NCI-H146 treated with DMSO at 0.1 percent for 48 hours (cell line): Measurements from ENCODE around the gene ILK.

Source experiments
- DNase-seq: peaks from one replicate; lab custom pipeline; 2025; ENCODE audit not compliant: unreplicated experiment; lab: John Stamatoyannopoulos, UW

ILK gene

GRCh38 chr11:6572215-6572614, 31.4 kb upstream of the ILK start:
- DNase-seq, result no peak

- no peak for DNase-seq
Observed at GRCh38 chr11:6574816-6575715, 28.5 kb upstream of the ILK start.

- no peak for DNase-seq
Observed at GRCh38 chr11:6576471-6577373, 26.9 kb upstream of the ILK start.

GRCh38 chr11:6578134-6578533, 25.4 kb upstream of the ILK start:
- no peak for DNase-seq

GRCh38 chr11:6579681-6580080, 23.9 kb upstream of the ILK start:
- no peak for DNase-seq

GRCh38 chr11:6583584-6583983, 20.0 kb upstream of the ILK start:
- DNase-seq, result no peak

- DNase-seq, result no peak
Observed at GRCh38 chr11:6584528-6584927, 19.0 kb upstream of the ILK start.

- DNase-seq, result peak; percentile 34
Observed at GRCh38 chr11:6586434-6587359, 16.9 kb upstream of the ILK start.

GRCh38 chr11:6587360-6587953, 16.1 kb upstream of the ILK start:
- DNase-seq, result no peak

GRCh38 chr11:6588018-6588417, 15.6 kb upstream of the ILK start:
- no peak for DNase-seq

GRCh38 chr11:6594142-6594768, 9.3 kb upstream of the ILK start:
- DNase-seq, result no peak

GRCh38 chr11:6596239-6596877, 7.2 kb upstream of the ILK start:
- DNase-seq, result no peak

- no peak for DNase-seq
Observed at GRCh38 chr11:6598555-6598954, 5.0 kb upstream of the ILK start.

- no peak for DNase-seq
Observed at GRCh38 chr11:6599449-6599848, 4.1 kb upstream of the ILK start.

GRCh38 chr11:6599881-6600390, 3.6 kb upstream of the ILK start:
- no peak for DNase-seq

- DNase-seq, result no peak
Observed at GRCh38 chr11:6601041-6601461, 2.5 kb upstream of the ILK start.

GRCh38 chr11:6602096-6602940, 1.3 kb upstream of the ILK start:
- no peak for DNase-seq

GRCh38 chr11:6604081-6604626, 580 bp downstream of the ILK start:
- no peak for DNase-seq
